ENCODE measurements around the gene TMEM266. TPM values are rescaled to one million over a fixed set of nuclear protein-coding genes. Genes with fewer than 3 reads are reported as not detected.

Gene TMEM266
- total and polyA plus RNA-seq, 2 donors, result 0.11 to 0.16 TPM

DNA sequence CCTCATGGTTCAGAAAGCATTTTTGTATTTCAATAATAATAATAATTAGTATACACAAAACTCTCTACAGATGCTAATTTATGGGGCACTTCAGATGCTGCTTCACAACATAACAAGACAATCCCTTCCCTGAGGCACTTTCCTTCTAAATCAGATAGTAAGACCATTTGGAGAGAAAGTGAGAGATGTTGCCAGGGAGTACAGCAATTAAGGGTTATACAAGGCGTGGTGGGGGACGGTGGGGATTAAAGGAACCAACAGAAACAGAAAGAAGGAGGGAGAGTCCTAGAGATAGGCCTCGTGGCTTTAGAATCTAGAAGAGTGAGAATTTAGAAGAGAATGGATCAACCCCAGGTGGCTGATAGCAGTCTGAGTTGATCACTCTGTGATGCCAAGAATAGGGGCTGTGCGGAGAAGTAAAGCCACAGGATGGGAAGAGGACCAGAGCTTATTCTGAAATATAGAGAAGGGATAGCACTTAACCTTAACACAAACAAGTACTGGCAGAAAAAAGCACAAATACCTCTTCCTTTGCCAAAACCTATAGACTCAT is 174.6 kb downstream of the TMEM266 start:
- 79% methylated on average over 4 of the region's 4 CpGs for WGBS
- H3K27ac ChIP-seq (ENCODE audit: low read depth), result no peak overlapping the region
- H3K36me3 ChIP-seq (ENCODE audit: insufficient read depth), result no peaks in the 10 kb centered on the region
- H3K4me1 ChIP-seq (ENCODE audit: insufficient read depth), result no peaks in the 10 kb centered on the region
- no peak overlapping the region for H3K4me3 ChIP-seq (ENCODE audit: low read depth, low read length)
- no peak for DNase-seq (ENCODE audit: extremely low spot score)

DNA sequence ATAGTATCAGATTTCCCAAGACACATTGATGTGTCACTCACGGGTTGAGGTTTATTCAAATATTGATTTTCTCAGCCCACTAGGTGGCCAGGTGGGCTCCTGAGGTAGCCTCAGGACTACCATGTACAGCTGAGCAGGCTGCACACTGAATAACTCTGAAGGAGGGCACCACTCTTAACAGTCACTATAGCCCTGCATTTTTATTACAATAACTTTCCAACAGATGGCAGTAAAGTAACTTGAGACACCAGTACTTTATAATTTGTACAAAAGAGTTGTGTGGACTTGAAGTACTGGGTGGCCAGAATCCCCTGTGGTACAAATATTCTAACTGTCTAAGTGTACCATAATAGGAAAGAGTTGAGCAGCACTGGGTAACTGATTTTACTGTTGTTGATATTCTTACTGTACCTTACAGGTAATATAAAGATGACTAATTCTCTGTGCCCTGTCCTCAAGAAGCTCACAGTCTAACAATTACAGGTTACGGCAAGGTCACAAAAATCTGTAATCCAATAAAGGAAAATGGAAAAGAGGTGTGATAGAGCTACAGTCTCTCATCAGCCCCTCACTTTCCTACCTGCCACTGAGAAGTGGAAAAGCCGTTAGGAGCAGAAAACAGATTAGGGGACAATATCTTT is 175.5 kb downstream of the TMEM266 start:
- Histone ChIP-seq H3K4me3 (ENCODE audit: low read depth, low read length) (no peak overlapping the region), H3K36me3 (ENCODE audit: insufficient read depth) (no peaks in the 10 kb centered on the region), H3K4me1 (ENCODE audit: insufficient read depth) (no peaks in the 10 kb centered on the region), H3K27ac (ENCODE audit: low read depth) (no peak overlapping the region)
- DNase-seq (ENCODE audit: extremely low spot score), result no peak
- WGBS, result 87% methylated on average over 3 of the region's 3 CpGs

DNA sequence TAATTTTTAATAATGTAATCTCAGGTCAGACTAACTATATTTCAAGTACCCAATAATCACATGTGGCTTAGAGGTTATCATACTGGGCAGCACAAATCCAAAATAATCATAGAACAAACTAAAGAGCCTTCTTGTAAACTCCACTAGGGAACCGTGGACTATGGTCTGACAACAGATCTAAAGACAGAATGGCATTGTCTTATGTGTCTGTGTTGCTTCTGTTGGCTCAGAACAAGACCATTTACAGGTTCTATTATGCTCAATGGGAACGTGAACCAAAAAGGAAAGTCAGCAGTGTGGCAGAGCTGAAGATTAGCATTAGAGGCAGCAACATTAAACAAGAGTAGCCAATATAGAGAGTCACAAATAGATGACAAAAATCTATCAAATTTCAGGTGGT is 176.6 kb downstream of the TMEM266 start:
- H3K36me3 ChIP-seq (ENCODE audit: insufficient read depth), result no peaks in the 10 kb centered on the region
- WGBS, result 88% methylated on average over 2 of the region's 2 CpGs
- no peak overlapping the region for H3K4me3 ChIP-seq (ENCODE audit: low read depth, low read length)
- H3K4me1 ChIP-seq (ENCODE audit: insufficient read depth), result no peaks in the 10 kb centered on the region
- no peak overlapping the region for H3K27ac ChIP-seq (ENCODE audit: low read depth)
- no peak for DNase-seq (ENCODE audit: extremely low spot score)

DNA sequence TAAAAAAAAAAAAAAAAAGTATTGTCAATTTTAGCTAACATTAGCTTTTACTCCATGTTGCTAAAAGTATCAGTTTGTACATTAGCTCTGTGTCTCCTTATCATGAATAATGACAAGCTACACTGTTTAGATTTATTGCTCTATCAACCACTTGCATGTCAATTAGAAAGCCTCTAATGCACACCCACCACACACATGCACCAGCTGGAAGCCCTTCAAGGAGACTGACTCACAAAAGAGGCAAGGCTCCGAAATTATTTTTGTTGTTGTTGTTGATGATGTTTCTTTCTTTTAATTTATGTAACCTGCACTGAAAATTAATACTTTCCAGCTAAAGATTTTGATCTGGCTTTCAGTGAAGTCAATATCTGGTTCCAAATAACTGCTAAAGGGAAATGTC is 180.0 kb downstream of the TMEM266 start:
- DNase-seq (ENCODE audit: extremely low spot score), result no peak
- H3K36me3 ChIP-seq (ENCODE audit: insufficient read depth), result no peaks in the 10 kb centered on the region
- H3K4me3 ChIP-seq (ENCODE audit: low read depth, low read length), result no peak overlapping the region
- WGBS, result 41% methylated on average over 1 of the region's 1 CpG
- no peak overlapping the region for H3K27ac ChIP-seq (ENCODE audit: low read depth)
- H3K4me1 ChIP-seq (ENCODE audit: insufficient read depth), result no peaks in the 10 kb centered on the region

DNA sequence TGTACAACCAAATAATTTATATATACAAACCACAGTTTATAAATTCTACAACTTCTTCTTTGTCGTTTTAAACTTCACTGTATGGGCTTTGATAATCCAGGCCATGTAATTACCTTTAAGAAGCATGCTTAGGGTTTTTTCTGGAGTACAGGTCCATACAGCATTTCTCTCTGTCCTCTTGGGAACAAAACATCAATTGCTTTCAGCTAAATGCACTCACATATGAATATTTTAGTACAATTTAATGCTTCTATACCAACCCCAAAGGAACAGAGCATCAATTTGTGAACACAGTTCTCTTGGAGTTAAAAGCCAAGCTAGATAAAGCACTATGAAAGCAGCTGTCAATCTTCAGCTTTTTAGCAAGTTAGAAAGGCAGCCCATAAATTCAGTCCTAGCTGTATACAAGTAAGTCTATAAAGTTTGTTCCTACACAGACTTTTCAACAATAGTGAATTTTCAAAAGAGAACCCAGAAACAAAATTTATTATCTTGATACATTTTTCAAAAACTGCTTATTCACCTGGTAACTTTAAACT is 185.4 kb downstream of the TMEM266 start:
- H3K27ac ChIP-seq (ENCODE audit: low read depth), result no peak overlapping the region
- H3K4me3 ChIP-seq (ENCODE audit: low read depth, low read length), result no peak overlapping the region
- H3K4me1 ChIP-seq (ENCODE audit: insufficient read depth), result no peaks in the 10 kb centered on the region
- no peak for DNase-seq (ENCODE audit: extremely low spot score)
- 63% methylated on average over 1 of the region's 1 CpG for WGBS
- no peaks in the 10 kb centered on the region for H3K36me3 ChIP-seq (ENCODE audit: insufficient read depth)

DNA sequence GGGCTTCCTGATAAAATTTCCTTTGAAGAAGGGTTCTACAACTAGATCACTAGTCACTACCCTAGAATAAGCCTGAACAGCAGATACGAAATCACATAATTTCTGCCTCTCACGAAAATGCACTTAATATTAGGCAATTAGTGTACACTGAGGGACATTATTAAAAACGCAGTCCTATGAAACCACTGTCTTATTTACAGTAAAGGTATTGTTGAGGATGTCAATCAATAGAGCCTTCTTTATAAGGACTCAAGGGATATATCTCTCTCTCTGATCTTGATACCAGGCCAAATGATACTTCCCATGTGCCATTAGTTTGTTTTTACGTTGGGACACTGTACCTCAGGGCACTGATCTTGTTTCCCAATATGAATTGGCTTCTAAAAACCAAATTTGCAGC is 191.9 kb downstream of the TMEM266 start:
- Histone ChIP-seq H3K4me1 (ENCODE audit: insufficient read depth) (no peaks in the 10 kb centered on the region), H3K4me3 (ENCODE audit: low read depth, low read length) (no peak overlapping the region), H3K36me3 (ENCODE audit: insufficient read depth) (peaks cover 2% of the 10 kb centered on the region), H3K27ac (ENCODE audit: low read depth) (no peak overlapping the region)
- no peak for DNase-seq (ENCODE audit: extremely low spot score)
- WGBS, result 90% methylated on average over 4 of the region's 4 CpGs

DNA sequence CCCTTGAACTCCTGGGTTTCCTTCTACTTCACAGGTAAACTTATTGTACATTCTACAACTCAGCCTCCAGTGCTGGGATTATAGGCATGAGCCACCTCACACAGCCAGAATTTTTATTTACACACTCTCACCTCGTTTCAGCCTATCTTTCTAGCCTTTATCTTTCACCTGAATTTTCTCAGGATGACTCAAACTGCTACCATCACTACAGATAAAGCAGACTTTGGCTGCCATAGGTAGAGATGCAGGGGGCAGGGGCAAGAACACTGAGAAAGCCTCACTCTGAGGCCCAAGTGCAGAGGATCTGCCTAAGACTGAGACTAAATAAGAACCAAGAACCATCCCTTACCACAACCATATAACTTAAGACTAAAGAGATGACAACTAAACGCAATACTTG is 192.5 kb downstream of the TMEM266 start:
- 84% methylated on average over 2 of the region's 2 CpGs for WGBS
- no peak overlapping the region for H3K4me3 ChIP-seq (ENCODE audit: low read depth, low read length)
- no peak overlapping the region for H3K27ac ChIP-seq (ENCODE audit: low read depth)

DNA sequence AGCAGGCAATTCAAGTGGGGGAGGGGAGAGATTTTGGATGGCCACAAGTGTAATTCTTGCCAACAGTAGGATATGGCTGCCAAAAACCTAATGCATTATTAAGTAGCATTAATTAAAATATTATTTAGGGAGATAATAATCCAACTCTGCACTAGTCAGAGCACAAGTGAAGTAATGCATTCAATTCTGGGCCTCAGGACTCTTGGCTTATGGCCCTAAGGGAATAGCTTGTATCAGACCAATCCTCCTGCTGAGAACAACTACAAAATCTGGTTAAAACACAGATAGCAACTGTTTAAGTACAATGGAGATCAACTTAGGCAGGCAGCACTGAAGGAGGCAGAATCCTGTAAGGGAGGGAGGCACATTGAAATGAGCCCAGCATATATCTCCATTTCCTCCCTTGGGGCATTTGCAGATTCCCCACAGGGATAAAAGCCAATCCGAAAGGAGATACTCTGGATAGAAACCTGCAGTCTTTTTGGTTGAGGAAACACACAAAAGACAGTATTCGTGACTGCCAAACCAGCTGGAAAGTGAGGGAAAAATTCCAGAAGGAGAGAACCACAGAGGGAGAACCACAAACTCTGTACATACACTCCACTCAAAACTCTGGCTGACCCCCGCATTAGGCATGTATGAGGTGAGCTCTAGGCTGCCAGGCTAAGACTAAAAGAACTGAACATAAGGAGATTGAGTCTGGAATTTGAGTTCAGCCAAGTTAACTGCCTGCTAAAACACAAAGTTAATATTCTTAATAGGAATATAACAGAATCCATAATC is 194.1 kb downstream of the TMEM266 start:
- Histone ChIP-seq H3K27ac (ENCODE audit: low read depth) (no peak overlapping the region), H3K36me3 (ENCODE audit: insufficient read depth) (peaks cover 2% of the 10 kb centered on the region), H3K4me3 (ENCODE audit: low read depth, low read length) (no peak overlapping the region), H3K4me1 (ENCODE audit: insufficient read depth) (no peaks in the 10 kb centered on the region)
- DNase-seq (ENCODE audit: extremely low spot score), result no peak
- 87% methylated on average over 3 of the region's 3 CpGs for WGBS

More for the DNA sequence above, 192.5 kb downstream of the TMEM266 start:
- H3K36me3 ChIP-seq (ENCODE audit: insufficient read depth), result peaks cover 2% of the 10 kb centered on the region
- no peaks in the 10 kb centered on the region for H3K4me1 ChIP-seq (ENCODE audit: insufficient read depth)
- DNase-seq (ENCODE audit: extremely low spot score), result no peak

Other genes with a start within 250 kb of the TMEM266 start
- 101 TPM for gene UBE2Q2, start 216.5 kb upstream of the TMEM266 start, total RNA-seq
- gene UBE2Q2, start 216.5 kb upstream of the TMEM266 start, polyA plus RNA-seq, result 46.7 TPM
- 25.0 TPM for gene FBXO22, start 156.1 kb upstream of the TMEM266 start, total RNA-seq
- gene FBXO22, start 156.1 kb upstream of the TMEM266 start, polyA plus RNA-seq, result 16.9 TPM
- 6.1 TPM for gene NRG4, start 47.6 kb upstream of the TMEM266 start, total RNA-seq
- 0.84 TPM for gene NRG4, start 47.6 kb upstream of the TMEM266 start, polyA plus RNA-seq

Data from urinary bladder (tissue), 4 donors.